AG08395 (cell line): ENCODE results near the gene FNDC3B.
"Not testable (repeated sequence)": the region's sequence is repeated elsewhere in the genome, so short reads cannot be mapped to it uniquely, and the experiment has no call there.

Source experiments
- DNase-seq: peaks from one replicate; pipeline ENCODE4 v3.0.0; 2012; ENCODE audit warnings: mixed read lengths, low spot score

FNDC3B gene

DNA sequence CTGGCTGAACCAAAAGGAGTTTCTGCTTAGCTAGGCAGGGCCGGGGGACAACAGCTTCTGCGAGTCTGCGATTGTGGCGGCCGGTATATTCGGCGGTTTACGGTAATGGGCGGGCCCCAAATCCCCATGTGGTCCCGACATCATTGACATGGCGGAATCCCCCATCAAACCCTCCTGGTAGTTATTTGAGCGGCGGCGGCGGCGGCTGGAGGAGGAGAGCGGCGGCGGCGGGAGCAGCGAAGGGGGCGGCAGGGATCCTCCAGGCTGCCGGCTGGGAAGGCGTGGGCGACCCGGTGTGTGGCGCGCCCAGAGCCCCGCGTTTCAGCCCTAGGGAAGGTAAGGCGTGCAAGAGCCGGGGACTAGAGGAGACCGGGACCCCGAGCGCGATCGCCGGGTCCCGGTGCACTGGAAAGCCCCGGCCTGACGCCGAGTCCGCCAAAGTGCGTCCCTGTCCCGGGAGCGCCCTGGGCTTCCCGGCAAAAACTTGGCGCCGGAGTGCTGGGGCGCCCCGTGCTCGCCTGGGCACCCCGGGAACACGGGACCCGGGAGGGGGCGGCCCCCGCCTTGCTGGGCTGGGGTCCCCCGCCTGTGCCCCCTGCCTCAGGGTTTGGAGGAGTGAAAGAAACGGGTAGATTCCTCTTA is at the start of gene FNDC3B:
FNDC3B (plus strand) TSS at position 143 of the 642 bp plus-strand sequence. CDS start 72,902 bp downstream, outside the sequence.
- DNase-seq: peak; percentile 89

DNA sequence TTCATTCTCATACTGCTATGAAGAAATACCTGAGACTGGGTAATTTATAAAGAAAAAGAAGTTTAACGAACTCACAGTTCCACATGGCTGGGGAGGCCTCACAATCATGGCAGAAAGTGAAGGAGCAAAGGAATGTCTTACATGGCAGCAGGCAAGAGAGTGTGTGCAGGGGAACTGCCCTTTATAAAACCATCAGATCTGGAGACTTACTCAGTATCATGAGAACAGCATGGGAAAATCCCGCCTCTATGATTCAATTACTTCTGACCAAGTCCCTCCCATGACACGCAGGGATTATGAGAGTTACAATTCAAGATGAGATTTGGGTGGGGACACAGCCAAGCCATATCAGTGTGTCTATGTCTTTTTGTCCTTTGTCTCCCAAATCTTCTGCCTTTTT is 49.1 kb upstream of the FNDC3B start:
- DNase-seq: not testable (repeated sequence)

DNA sequence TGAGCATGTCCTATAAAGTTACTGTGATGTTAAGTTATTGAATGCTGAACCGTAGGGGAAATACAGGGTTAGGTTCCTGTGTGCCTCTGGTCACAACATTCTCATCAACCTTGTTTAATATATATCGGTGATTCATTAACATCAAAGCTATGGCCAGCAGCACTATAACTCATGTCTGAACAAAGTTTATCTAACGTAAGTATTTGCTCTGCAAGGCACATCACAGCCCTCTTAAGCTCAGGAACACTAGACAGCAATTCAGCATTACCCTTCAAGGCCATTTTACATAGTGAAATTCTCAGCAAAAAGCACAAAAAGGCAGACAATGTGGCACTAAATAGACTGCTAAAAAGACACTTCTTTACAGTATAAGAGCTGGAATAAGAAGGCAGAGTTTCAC is 48.2 kb upstream of the FNDC3B start:
- no peak for DNase-seq

DNA sequence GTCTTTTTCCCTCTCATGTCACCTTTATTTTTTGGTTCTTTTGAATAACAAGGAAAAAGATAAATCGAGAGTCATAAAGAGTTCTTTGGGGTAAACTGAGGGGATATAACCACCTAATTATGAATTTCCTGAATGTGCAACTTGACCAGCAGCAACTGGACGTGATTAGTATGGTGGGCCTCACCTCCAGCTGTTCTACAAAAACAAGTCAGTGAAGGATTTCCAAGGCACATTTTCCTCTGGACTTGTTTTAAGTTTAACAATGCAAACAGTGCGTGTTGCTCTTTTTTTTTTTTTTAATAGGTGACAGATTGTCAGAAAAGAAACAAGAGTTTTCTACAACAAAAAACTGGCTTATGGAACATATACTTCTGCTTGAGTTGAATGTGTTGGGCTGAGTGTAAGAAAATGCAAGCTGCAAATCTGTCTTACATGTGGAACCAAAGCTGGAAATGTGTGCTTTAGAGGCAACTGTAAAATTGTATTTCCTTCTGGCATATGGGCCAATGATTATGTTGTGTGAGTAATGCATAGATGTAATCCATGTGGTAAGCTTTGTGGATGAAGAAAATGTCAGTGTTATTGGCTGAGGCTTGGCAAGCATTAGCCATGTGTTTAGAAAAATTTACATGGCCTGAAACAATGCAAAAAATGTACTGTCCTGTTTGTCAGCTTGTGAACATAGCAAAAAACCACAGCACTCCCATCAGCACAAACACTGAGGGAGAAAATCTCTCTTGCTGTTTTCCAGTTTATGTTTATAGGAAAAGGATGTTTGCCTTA is 44.5 kb upstream of the FNDC3B start:
- DNase-seq: peak; percentile 86

DNA sequence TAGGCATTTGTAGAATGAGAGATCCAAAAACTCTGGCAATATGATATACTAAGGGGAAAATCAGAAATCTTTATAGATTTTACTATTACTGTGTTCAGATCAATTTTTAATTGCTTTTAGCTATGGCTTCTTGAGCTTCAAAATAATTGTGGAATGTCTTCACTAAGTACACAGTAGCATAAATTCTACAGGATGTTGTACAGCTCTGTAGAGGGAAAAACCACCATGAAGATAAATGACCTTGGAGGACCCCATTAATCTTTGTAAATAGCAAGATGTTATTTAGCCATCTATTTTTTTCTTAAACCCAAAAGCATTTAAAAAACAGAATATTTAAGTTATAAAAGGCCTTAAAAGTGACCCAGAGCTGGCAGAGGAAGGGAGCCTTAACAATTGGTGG is 43.9 kb upstream of the FNDC3B start:
- no peak for DNase-seq

DNA sequence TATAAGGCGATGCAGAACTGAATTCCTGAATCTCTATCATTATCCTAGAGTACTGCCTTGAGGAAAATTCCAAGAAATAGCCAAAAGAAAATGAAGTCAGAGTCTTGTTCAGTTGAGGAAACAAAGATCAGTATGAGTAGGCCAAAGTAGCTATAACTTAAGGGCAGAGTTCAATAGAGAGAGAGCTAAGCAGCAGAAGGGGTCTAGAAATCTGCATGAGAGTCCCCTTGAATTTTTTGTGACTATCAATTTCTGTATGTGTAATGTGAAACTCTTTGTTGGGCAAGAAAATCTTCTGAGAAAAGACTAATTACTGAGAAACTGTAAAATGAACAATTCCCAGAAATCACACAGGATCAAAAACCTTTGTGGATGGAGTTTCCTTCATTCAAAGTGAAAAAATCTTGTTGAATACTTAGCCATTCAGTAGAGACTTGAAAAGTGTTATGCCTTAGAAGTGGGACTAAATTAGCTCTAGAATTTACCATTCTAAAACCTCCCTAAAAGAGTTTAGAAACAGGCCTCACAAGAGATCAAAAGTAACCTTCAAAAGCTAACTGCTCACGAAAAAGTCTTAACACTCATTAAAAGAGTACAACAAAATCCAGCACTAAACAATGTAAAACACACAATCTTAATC is 43.1 kb upstream of the FNDC3B start:
- DNase-seq: no peak

DNA sequence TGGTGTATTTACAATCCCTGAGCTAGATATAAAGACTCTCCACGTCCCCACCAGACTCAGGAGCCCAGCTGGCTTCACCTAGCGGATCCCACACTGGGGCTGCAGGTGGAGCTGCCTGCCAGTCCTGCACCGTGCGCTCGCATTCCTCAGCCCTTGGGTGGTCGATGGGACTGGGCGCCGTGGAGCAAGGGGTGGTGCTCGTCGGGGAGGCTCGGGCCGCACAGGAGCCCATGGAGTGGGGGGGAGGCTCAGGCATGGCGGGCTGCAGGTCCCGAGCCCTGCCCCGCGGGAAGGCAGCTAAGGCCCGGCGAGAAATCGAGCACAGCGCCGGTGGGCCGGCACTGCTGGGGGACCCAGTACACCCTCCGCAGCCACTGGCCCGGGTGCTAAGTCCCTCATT is 40.6 kb upstream of the FNDC3B start:
- DNase-seq: not testable (repeated sequence)

DNA sequence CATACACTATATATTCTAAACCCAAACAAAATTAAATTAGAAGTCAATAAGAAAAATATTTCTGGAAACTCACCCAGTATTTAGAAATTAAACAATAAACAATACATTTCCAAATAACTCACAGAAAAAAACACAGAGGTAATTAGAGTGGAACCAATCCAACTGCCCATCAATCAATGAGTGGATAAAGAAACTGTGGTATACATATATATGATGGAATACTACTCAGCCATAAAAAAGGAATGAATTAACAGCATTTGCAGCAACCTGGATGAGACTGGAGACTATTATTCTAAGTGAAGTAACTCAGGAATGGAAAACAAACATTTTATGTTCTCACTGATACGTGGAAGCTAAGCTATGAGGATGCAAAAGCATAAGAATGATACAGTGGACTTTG is 37.8 kb upstream of the FNDC3B start:
- DNase-seq: not testable (repeated sequence)

DNA sequence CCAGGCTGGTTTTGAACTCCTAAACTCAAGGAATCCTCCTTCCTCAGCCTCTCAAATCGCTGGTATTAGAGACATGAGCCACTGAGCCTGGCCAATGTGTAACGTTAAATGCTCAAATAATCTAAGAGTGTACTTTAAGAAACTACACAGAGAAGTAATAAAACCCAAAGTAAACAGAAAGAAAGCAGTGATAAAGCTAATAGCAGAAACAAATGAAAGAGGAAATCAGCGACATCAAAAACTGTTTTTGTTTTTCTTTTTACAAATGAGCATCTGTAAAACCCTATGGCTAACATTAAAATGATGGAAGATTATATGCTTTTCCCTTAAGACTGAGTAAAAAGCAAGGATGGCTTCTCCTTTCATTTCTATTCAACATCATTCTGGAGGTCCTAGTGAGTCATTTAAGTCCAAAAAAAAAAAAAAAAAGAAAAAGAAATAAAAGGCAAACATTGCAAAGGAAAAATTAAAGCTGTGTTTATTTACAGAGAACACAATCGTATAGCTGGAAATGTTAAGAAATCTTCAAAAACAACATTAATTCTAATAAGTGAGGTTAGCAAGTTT is 36.8 kb upstream of the FNDC3B start:
- DNase-seq: no peak

DNA sequence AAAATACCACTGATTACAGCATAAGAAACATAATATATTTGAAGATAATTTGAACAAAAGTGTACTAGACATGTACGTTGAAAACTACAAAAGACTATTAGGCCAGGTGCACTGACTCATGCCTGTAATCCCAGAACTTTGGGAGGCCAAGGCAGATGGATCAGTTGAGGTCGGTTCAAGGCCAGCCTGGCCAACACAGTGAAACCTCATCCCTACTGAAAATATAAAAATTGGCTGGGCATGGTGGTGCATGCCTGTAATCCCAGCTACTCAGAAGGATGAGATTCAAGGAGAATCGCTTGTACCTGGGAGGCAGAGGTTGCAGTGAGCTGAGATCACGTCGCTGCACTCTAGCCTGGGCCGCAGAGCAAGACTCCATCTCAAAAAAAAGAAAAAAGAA is 36.2 kb upstream of the FNDC3B start:
- DNase-seq: no peak

DNA sequence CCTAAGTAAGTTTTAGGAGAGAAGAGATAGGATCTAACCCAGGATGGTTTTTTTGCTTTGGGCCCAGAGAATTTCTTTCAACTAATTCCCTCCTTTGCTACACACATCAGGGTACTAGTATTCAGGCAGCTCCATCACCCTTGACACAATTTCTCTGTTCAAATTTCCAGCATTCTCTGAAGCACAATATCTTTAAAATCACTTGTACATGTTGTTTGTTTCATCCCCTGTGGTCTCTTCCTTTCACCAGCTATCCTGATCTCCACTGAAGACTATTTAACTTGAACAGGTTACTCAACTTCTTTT is 32.4 kb upstream of the FNDC3B start:
- no peak for DNase-seq

DNA sequence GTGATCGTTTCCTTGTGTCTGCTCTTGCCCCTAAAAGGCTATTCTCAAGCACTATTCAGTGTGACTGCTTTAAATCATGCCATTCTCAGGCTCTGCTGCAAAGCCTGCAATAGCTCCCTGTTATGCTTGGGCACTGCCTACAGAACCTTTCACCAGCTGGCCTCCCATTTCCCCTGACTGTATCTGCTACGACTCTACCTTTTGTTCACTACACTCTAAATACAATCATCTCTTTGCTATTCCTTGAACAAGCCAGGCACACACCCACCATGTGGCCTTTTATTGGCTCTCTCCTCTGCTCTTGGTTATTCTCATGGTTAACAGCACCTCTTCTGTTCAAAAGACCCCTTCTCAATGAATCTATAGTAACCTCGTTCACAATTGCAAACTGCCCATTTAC is 29.6 kb upstream of the FNDC3B start:
- no peak for DNase-seq

DNA sequence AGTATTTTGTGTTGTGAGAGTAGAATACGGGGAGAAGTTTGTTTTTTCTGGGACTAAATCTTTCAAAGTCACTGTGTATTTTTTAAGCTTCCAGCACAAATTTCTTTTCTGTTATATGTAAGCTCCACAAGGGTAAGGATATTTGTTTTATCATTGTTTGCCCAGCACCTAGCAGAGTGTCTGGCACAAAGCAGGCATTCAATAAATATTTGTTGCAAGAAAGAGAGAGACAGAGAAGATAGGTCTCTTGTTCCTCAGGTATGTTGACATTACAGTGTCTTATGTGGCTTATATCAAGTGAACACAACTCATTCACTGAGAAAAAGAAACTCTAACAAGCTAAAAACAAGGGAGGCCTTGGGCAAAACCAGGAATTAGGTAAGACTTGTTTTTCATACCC is 26.6 kb upstream of the FNDC3B start:
- no peak for DNase-seq

DNA sequence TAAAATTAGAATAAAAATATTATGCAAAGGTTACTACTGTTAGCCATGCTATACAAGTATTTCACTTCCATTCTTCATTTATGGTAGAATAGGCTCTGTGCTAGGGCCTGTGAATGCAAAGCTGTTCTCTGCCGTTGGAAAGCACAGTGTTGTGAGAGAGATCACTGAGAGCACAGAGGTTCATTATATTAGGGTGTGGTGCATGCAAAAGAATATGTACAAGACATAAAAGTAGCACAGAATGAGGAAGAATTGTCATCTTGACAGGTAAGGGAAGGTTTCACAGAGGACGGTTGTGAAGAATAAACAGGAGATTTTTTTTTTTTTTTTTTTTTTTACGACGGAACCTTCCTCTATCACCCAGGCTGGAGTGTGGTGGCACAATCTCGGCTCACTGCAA is 25.2 kb upstream of the FNDC3B start:
- DNase-seq: no peak

DNA sequence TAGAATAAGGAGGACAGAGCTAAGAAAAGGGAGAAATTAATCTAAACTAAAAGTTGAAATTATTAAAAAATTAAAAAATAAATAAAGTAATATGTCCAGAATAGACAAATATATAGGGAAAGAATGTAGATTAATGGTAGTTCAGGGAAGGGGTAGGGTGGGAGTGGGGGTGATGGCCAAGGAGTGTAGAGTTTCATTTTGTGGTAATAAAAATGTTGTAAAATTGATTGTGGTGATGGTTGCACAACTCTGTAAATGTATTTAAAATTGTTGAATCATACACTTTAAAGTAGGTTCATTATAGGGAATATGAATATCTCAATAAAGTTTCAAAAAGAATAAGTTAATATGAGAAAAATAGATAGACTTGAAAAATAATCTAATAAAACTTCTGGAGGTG is 21.0 kb upstream of the FNDC3B start:
- no peak for DNase-seq

DNA sequence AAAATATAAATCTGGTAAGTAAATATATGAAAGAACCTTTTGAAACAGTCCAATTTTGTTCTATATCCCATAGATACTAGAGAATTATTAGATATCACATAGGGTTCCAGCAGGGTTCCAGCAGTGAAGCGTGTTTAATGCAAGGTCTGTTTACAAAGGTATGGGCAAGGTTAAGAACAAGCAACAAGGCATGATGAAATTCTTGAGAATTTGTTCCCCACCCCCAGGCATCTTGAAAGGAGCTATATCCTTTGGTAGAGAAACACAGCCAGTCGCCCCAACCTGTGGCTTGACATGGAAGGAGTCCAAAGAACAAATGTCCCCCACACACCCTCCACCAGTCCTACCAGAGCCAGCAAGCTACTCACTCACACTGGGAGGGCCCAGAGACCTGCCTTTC is 18.6 kb upstream of the FNDC3B start:
- no peak for DNase-seq

DNA sequence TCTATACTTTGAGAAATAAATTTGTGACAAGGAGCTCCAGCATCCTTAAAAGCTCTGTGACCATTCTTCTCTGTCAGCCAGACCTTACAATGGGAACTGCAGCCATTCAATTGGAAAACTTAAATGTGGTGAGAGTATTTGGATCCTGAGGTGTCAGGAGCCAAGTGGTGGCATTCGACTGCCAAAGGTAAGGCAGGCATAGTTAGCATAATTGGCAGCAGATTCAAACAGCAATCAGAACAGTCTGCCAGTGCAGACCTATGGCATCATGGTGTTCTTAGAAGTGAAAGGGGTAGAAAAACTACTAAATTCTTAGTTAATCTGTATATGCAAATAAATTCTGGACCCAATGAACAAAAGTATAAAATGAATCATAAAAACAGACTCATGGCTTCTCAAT is 18.2 kb upstream of the FNDC3B start:
- DNase-seq: no peak

DNA sequence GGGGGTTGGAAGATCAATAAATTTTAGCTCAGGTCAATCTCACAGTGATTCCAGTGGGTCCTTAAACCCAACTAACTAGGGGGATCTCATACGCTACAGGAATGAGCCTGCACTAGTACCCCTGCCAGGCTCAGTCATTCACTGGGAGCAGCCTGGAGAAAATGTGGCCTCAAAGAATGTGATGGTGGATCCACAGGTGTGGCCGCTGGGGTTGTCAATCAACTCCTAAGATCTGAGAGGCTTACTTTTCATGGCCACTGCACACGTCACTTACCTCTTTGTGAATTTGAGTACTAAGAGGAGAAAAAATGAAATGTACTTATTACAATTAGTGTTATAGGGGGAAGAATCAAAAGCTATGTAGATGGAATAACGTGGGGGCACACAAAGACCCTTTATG is 17.5 kb upstream of the FNDC3B start:
- DNase-seq: no peak

DNA sequence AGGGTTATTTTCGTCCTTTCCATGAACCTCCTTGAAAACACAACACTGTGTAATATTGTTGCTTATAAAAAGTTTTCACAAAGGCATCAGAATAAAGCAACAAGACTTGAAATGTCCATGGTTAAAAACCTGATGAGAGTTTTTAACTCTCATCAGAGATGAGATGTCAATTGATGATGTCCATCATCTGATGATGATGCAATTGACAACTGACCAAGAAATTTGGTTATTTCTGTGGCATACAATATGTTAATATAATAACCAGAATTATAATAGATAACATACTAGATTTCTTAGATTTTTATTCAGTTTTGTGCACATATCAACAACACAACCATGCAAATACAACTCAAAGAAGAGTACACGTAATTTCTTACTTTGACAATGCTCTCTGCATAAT is 15.5 kb upstream of the FNDC3B start:
- DNase-seq: no peak

DNA sequence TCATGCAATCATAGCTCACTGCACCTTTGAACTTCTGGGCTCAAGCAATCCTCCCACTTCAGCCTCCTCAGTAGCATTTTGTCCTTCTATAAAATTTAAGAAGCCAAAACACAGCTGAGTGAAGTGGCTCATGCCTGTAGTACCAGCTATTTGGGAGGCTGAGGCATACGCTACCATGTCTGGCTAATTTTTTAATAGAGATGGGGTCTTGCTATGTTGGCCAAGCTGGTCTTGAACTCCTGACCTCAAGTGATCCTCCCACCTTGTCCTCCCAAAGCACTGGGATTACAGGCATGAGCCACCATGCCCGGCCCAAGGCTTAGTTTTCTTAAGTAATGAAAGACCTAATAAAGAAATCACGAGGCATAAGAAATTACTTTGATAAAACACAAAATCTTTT is 14.7 kb upstream of the FNDC3B start:
- no peak for DNase-seq

DNA sequence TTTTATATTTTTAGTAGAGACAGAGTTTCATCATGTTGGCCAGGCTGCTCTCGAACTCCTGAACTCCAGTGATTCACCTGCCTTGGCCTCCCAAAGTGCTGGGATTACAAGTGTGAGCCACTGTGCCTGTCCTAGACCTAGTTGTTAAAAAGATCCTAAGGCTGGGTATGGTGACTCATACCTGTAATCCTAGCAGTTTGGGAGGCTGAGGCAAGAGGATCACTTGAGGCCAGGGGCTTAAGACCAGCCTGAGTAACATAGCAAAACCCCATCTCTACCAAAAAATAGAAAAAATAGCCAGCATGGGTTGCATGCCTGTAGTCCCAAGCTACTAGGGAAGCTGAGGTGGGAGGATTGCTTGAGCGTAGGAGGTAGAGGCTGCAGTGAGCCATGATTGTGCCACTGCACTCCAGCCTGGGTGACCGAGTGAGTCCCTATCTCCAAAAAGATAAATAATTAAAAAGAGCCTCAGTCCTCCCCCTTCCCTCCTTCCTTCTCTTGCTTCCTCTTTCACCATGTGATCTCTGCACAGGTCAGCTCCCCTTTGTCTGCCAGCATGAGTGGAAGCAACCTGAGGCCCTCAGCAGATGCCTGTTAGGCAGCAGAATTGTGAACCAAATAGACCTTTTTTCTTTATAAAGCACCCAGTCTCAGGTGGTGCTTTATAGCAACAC is 9.8 kb upstream of the FNDC3B start:
- DNase-seq: no peak

DNA sequence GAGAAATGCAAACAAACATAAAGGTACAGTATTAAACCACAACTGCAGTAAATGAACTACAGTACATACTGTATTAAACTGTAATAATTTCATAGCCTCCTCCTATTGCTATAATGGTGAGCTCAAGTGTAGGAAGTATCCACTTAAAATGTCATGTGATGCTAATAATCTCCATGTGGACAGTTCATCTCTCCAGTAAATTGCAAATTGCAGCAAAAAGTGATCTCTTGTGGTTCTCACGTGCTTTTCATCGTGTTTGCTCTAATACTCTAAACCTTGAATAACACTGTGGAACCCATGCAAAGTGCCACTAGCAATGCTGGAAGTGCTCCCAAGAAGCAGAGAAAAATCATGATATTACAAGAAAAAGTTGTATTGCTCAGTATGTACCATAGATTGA is 9.2 kb upstream of the FNDC3B start:
- no peak for DNase-seq

DNA sequence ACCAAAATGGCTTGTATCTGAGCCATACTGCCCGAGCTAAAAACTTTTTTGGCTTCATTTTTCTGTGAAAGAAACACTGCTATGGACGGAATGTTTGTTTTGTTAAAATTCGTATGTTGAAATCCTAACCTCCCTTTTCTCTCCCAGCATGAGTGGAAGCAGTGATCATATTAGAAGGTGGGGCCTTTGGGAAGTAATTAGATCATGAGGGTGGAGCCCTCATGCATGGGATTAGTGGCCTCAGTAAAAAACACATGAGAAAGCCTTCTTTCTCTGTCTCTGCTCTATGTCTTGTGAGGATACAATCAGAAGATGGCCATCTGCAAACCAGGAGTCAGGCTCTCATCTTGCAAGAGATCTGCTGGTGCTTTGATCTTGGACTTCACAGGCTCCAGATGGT is 7.4 kb upstream of the FNDC3B start:
- DNase-seq: no peak
